Hepatocyte (in vitro differentiated cells): ENCODE data around the gene JUND.

Experiments
- EZH2 ChIP-seq: fragments of 200-600 bp; sonication (generic); IDR thresholded peaks from 2 replicates; pipeline ENCODE4 v1.6.1; 2016; ENCODE audit warnings: antibody characterized with exemption, mild to moderate bottlenecking, borderline replicate concordance
- TF ChIP-seq, protein P1 (sequence below): fragments of 200-600 bp; sonication (generic); IDR thresholded peaks from 2 replicates; pipeline ENCODE4 v1.5.1; 2016; ENCODE audit warnings: antibody characterized with exemption, mild to moderate bottlenecking; ENCODE audit not compliant: poor library complexity

DNA sequence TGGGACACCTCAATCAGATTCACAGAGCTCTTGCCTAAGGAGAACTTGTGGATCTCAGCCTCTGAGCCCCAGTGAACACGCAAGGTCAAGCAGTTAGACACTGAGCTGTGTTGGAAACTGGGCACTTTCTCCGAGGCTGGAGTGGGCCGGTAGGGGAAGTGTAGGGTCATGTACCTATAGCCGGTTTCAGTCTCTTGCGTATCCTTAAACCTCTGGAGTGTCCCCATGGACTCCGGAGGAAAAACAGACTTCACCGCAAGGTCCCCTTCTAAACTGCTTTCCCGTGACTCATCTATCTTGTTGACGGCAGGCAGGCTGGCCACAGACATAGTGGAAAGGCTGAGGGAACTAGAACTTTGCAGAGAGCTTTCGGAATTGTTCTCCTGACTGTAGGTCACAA, 18.5 kb downstream of the JUND start:
- TF ChIP-seq, protein P1, sequence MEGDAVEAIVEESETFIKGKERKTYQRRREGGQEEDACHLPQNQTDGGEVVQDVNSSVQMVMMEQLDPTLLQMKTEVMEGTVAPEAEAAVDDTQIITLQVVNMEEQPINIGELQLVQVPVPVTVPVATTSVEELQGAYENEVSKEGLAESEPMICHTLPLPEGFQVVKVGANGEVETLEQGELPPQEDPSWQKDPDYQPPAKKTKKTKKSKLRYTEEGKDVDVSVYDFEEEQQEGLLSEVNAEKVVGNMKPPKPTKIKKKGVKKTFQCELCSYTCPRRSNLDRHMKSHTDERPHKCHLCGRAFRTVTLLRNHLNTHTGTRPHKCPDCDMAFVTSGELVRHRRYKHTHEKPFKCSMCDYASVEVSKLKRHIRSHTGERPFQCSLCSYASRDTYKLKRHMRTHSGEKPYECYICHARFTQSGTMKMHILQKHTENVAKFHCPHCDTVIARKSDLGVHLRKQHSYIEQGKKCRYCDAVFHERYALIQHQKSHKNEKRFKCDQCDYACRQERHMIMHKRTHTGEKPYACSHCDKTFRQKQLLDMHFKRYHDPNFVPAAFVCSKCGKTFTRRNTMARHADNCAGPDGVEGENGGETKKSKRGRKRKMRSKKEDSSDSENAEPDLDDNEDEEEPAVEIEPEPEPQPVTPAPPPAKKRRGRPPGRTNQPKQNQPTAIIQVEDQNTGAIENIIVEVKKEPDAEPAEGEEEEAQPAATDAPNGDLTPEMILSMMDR: no peak
- no peak for TF ChIP-seq EZH2
